H4 (cell line): ENCODE measurements around the gene EGR4. TPM values are rescaled to one million over a fixed set of nuclear protein-coding genes. Genes with fewer than 3 reads are reported as not detected.
A peak's percentile ranks its signal among the peaks of the same experiment; 100 is the strongest.

Experiments used
- DNase-seq: peaks from one replicate; pipeline ENCODE4 v3.0.0-alpha.2; 2015; ENCODE audit warnings: low spot score
- total RNA-seq: library from RNA; depleted of rRNA; stranded (reverse); fragments of >200 nt; shearing (Covaris generic); gene quantifications from 2 replicates; pipeline ENCODE4 v1.2.3, GENCODE V29; 2014; rRNA removed

Gene EGR4
- total RNA-seq = not detected in 2 replicates

- peak; percentile 84 for DNase-seq
Observed at GRCh38 chr2:73293534-73294171, at the start of gene EGR4. Gene EGR4 (minus strand): TSS chr2:73293548. CDS start chr2:73293317, 231 bp downstream.

DNA sequence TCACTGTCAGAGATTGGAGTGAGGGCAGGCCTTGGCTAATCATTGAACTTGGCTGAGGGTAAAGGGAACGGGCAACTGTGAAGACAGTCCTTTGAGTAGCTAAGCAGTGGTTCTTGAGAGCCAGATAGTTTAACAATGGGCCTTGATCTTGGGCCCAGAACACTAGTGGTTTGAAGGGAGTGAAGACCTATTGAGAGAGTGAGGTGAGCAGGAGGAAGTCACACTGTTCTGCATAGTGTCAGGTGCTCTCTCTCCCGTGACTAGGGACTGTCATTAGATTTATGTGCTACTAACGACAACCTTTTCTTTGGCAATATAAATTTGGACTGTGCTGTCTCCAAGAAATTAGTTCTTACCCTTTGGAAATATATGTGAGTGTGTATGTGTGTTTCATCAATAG, 47.7 kb upstream of the EGR4 start:
- no peak for DNase-seq

DNA sequence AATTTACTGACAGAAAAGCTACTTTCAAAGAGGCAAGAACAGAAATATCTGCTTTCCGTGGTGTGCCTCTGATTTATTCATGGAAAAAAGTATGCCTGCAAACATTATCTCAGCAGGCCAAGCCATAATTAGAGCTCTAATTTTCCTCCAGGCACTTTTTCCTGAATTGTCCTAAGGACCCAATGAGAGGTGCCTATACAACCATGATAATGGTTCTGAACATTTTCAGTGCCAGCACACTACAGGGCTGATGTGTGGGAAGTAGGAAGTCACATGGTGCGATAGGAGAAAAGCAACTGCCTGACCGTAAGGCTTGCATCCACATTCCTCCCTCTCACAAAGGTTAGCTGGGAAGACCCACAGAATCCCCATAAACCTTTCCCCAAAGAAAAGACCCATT, 45.9 kb upstream of the EGR4 start:
- DNase-seq = no peak

GRCh38 chr2:73337828-73338227, 44.5 kb upstream of the EGR4 start:
- DNase-seq = no peak

GRCh38 chr2:73334620-73335019, 41.3 kb upstream of the EGR4 start:
- no peak for DNase-seq

DNA sequence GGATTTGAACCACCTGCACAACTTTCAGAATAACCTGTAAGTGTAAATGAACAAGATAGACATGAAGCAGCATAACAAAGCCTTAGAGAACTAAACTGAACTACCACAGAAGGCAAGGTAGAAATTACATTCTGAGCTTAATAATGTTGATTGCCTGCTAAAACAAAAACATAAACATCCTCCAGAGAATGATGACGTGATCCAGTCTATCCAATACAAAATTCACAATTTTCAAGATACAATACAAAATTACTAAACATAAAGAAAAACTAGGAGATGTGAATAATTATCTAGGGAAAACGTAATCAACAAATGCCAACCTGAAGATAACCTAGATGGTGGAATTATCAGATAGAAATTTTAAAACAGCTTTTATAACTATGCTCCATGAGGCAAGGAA, 40.7 kb upstream of the EGR4 start:
- no peak for DNase-seq

DNA sequence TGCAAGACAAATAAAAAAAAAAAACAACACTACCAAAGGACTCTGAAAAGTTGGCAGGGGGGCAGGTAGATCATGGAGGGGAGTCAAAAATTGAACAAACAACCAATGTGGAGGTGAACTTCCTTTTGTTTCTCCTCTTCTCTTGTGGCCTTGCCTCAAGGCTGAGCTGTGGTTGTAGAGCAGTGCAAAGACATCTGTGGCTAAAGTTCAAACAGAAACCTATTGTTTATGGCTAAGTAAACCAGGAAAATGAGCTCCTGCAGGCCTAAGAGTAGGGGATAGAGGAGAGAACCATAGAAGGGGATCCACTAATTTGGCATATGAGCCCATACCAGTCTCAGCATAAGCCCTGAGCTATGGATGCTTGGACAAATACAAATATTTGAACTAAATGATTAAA, 40.2 kb upstream of the EGR4 start:
- no peak for DNase-seq

DNA sequence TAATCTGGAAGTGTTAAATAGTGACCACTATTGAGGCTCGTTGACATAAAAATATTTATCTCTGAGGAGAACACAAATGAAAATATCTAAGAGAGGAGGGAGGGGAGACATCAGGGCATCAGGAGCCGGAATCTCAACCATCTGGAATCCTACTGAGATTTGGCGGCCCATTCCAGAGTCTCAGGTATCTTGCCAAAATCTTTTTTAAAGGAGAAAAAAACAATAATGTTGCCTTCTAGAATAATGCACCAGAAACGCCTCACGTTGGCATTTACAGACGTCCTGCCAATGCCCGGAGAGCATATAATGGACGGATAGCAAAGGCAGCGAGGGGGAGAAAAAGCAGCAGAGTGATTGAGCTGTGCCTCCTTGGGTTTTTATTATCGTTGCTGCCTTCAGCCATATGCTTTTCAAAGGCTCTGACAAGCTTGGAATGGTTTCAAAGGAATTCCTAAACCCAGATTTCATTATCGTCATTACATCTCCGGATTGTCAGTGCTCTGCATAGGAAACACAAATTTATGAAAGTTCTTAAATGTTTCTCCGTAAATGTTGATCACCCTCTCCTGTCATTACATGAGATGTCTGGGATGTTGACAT, 30.9 kb upstream of the EGR4 start:
- DNase-seq = no peak

- DNase-seq = no peak
Observed at GRCh38 chr2:73323551-73323950, 30.2 kb upstream of the EGR4 start.

- DNase-seq = no peak
Observed at GRCh38 chr2:73314441-73314840, 21.1 kb upstream of the EGR4 start.

DNA sequence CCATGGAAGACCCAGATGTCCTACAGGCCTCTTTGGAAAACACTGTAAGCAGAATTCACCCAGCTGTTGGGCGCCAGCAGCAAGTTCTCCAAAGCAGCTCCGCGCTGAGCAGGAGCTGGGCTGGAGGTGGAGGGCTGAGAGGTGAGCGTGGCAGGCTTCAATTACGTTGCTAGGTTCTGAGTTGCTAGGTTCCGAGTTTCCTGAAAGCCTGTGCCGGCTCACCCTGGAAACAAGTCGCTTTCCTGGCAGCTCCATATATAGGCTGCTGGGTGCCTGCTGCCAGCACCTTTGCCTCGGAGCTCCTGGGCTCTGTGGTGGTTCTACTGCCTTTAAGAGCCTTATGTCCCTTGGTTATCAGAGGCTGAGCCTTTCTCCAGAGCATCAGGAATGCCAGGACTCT, 14.4 kb upstream of the EGR4 start:
- no peak for DNase-seq

GRCh38 chr2:73301636-73302035, 8.3 kb upstream of the EGR4 start:
- DNase-seq = no peak

- DNase-seq = no peak
Observed at GRCh38 chr2:73300926-73301325, 7.6 kb upstream of the EGR4 start.

DNA sequence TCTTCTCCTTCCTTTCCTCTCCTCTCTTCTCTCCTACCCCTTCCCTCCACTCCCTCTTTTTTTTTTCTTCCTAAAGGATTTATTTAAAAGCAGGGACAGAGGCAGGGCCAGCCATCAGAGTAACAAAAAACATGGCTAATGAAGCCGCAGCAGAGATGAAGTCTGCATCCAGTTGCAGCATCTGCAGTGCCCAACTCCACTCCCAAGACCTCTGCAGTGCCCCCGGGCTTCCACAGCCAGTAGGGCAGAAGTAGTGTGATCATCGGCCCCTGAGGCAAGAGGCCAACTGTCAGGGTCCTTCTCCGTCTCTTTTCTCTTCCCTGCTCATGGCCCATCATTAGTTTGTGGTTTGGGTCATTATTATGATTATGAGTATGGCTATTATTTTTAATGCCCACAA, 4.2 kb upstream of the EGR4 start:
- DNase-seq = no peak

- DNase-seq = no peak
Observed at GRCh38 chr2:73297151-73297559, 3.8 kb upstream of the EGR4 start.

GRCh38 chr2:73295751-73296400, 2.5 kb upstream of the EGR4 start:
- peak; percentile 30 for DNase-seq

DNA sequence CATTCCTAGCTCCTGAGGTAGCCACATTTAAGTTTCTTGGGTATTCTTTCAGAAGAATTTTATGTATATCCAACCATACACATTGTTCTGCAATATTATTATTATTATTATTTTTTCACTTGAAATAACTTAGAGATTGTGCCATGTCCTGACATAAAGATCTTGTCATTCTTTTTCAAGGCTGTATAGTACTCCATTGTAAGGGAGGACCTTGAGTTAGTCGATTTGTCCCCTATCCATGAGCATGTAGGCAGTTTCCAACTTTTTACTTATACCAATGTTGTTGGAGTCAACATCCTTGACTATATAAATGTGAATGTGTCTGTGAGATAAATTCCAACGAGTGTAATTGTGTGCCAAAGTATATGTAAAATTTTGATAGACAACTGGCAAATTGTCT, 891 bp upstream of the EGR4 start:
- DNase-seq = no peak

DNA sequence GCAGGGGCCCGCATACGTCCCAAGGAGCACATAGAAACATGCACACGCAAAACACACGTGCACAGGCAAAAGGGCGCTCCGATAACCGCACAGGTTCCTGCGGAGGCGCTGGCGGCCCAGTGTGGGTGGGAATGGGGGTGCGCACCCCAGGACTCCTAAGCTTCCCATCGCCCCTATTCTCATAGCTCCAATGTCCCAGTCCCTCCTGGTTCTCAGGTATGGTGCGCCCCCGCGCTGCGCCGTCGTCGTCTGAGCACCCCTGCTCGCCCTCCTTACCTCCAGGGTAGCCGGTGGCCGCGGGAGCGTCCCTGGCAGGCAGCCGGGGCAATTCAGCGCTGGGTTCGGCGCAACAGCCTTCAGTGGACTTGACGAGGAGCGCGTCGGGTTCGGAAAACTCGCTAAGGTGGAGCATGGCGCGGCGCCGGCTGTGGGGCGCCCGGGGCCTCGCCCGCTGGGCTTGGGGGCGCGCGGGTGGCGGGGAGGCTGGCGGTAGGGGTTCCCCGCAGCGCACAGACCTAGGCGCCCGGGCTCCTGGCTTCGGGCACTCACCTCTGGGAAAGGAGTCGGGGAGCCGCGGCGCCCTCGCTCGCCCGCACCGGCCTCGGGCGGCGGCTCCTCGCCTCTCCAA, 328 bp downstream of the EGR4 start:
- no peak for DNase-seq

- DNase-seq = no peak
Observed at GRCh38 chr2:73292316-73292905, 937 bp downstream of the EGR4 start.

DNA sequence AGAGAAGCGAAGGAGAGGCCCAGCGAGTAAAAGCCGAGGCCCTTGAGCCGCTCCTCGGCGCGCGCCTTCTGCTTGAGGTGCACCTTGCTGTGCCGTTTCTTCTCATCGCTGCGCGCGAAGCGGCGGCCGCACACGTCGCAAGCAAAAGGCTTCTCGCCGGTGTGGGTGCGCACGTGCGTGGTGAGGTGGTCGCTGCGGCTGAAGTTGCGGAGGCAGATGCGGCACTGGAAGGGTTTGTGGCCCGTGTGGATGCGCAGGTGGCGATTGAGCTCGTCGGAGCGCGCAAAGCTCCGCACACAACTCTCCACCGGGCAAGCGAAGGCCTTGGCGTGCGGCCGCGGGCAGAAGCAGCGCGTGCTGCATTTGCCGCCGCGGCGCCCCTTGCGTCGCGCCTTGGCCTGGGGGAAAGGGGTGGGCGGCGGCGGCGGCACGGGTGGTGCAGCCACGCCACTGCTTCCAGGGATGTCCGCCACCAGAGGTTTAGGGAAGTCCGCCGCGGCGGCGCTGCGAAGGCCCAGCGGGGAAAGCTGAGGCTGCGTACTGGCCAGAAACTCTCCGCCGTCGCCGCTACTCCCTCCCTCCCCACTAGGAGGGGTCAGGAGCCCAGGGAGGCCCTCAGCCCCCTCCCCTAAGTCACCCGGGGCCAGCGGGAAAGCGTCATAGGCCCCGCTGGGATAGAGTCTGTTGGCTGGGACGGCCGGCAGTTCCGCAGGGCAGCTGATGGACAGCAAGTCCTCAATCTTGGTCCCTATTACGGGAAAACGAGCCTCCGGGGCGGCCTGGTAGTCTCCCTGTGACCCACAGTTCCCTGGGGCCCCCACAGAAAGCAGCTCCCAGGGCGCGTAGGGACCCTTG, 1.7 kb downstream of the EGR4 start:
- no peak for DNase-seq

GRCh38 chr2:73291093-73291460, 2.3 kb downstream of the EGR4 start:
- DNase-seq = no peak
